SW480 (cell line): ENCODE results near the gene LAMA4.

Experiments
- DNase-seq: peaks from one replicate; pipeline ENCODE4 v3.0.0-alpha.2; 2016; ENCODE audit warnings: low spot score

Gene LAMA4

DNA sequence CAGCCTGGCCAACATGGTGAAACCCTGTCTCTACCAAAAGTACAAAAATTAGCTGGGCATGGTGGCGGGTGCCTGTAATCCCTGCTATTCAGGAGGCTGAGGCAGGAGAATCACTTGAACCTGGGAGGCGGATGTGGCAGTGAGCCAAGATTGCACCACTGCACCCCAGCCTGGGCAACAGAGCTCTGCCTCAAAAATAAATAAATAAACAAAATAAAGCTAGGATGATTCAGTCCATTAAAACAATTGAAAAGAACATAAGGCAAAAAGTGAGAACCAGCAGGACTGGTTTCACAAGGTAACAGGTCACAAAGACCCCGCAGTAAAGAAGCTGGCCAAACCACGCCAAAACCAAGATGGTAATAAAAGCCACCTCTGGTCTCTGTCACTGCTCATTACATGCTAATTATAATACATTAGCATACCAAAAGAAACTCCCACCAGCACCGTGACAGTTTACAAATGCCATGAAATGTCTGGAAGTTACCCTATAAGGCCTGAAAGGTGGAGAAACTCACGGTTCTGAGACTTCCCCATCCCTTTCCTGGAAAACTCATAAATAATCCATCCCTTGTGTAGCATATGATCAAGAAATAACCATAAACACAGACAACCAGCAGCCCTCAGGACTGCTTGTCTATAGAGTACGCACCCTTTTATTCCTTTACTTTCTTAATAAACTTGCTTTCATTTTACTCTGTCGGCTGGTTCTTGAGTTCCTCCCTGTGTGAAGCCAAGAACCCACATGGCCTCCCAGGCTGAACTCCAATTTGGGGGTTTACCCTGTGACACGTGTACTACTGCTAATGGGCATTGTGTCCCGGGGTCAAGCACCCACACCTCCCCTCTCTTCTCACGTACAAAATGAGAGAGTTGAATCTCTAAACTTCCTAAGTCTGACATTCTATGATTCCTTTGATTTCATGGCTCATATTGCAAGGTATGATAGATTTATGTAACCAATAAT lies 10.2 kb downstream of the LAMA4 start:
- no peak for DNase-seq

- no peak for DNase-seq
Observed at GRCh38 chr6:112241820-112242429, 12.4 kb downstream of the LAMA4 start.

- DNase-seq: no peak
Observed at GRCh38 chr6:112237595-112237994, 16.8 kb downstream of the LAMA4 start.

- DNase-seq: no peak
Observed at GRCh38 chr6:112237066-112237465, 17.3 kb downstream of the LAMA4 start.

- DNase-seq: no peak
Observed at GRCh38 chr6:112235956-112236355, 18.4 kb downstream of the LAMA4 start.

DNA sequence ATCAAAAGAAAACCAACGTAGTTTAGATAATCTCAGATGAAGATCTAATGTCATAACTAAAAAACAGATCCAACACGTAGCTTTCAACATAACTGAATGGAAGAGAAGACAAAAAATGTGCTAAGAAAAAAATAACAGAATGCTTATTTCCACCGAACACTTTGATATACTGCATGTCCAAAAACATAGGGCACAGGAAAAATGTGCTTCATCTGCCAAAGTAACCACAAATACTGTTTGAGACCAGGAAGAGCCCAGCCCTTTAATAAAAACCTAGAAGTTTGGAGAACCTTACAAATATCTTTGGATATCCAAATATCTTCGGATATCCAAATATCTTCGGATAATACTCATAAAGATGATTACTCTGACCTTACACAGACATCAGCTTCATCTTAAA lies 19.8 kb downstream of the LAMA4 start:
- DNase-seq: no peak

DNA sequence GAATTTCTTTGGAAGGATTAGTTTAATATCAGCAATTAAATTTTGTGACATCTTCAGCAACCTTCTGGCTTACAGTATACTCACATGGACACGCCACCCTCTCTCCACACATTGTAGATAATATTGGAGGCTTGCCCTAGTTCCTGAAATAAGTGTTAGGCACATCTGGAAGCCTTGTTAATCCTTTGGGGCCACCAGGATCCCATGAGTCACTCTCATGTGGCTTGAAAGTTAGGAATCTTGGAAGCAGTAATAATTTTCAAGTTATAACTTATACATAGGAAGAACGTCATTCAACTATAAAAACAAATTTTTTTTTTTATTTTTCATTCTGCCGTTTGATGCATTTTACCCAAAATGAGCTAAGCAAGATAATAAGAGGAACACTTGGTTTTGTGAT lies 20.5 kb downstream of the LAMA4 start:
- no peak for DNase-seq

GRCh38 chr6:112232845-112233256 lies 21.5 kb downstream of the LAMA4 start:
- no peak for DNase-seq

- peak; percentile 24 for DNase-seq
Observed at GRCh38 chr6:112231594-112232060, 22.7 kb downstream of the LAMA4 start.

DNA sequence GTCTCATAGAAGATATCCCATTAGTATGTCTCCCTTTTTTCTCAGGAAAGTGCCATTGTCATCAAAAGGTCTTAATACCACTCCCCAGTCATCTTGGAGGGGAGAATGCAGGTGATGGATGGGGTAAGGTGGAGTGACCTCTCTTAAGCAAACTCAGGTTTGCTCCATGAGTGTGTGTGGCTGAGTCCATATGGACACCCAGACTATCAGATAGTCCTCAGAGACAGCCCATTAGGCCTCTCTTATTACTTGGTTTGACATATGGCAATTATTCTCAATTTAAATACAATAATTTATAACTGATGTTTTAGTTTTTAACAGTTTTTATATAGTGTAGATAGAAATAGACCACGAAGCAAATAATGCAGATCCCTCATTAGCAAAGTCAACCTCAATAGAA lies 23.2 kb downstream of the LAMA4 start:
- no peak for DNase-seq

- DNase-seq: no peak
Observed at GRCh38 chr6:112228480-112229332, 25.7 kb downstream of the LAMA4 start.

DNA sequence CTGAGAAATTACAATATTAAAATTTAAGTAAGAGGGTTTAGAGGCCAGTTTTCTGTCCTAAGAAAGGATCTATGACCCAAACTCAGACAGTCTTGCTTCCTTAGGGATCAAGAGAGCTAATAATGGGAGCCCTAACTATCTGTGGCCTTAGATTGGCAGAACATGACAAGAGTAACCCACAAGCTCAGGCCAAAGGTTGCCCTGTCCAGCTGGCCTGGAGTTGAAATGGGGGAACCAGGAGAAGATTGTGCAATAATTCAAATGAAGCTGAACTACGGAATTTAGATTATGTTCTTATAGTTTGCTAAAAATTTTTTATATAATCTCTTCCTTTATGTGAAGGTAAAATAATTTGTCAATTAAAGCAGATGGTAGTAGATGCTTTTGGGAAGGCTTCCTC lies 26.4 kb downstream of the LAMA4 start:
- DNase-seq: no peak

- no peak for DNase-seq
Observed at GRCh38 chr6:112227411-112227810, 27.0 kb downstream of the LAMA4 start.

GRCh38 chr6:112225691-112226090 lies 28.7 kb downstream of the LAMA4 start:
- DNase-seq: no peak

- DNase-seq: no peak
Observed at GRCh38 chr6:112224088-112224487, 30.3 kb downstream of the LAMA4 start.

- no peak for DNase-seq
Observed at GRCh38 chr6:112223070-112223861, 31.1 kb downstream of the LAMA4 start.

DNA sequence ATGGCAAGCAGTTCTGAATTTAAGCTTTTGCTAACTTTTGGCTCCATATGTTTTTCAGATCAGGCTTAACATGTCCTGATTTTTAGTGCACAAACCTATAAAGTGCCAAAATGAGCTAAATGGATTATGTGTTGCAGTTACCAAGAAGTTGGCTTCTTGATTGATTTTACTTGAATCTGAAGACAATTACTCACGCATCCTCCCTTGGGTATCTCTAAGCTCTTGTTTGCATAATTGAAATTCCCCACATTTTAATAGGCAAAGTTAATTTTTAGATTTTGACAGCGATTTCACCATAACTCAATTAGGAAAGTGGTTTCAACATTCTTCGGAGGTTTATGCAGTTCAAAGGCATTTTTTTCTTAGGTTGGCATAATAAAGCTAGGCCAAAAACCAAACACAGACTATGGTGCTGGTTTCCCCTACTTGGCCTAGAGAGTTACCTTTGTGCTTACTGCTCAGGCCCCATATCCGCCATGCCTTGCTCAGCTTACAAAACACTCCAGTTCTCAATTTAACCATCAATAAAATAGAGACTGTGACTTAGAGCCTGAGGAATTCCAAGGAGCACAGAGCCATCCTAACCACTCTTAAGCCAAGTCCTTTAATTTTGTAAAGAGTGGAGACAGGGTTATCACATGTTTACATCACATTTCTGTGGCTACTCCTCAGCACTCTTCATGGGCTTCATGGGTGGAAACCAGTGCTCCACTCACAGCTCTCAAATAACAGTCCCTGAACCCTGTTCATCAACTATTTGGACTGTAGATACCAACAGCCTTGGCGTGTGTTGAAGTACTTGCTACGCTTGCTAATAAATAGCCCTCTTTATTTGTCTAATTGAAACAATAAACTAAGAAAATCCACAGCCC lies 32.1 kb downstream of the LAMA4 start:
- no peak for DNase-seq

DNA sequence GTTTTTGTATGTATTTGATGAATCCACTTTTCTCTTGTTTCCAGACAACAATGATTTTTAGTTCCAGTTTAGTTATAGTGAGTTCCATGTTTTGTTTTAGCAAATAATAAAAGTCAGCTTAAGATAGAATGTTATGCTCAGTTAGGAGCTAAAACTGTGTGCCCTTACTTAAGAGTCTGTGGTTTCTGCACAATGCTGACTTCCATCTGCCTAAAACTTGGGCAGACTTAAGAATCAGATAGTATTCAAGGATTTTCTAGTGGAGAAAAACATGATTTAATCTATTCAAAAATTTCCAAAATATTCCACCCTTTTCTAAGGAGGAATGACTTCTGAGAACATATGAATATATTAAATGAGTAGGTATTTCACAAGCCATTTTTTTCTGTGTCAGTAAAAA lies 32.8 kb downstream of the LAMA4 start:
- no peak for DNase-seq

- DNase-seq: no peak
Observed at GRCh38 chr6:112218563-112218962, 35.8 kb downstream of the LAMA4 start.
